Measurements from ENCODE around the gene MIPEP.

DNA sequence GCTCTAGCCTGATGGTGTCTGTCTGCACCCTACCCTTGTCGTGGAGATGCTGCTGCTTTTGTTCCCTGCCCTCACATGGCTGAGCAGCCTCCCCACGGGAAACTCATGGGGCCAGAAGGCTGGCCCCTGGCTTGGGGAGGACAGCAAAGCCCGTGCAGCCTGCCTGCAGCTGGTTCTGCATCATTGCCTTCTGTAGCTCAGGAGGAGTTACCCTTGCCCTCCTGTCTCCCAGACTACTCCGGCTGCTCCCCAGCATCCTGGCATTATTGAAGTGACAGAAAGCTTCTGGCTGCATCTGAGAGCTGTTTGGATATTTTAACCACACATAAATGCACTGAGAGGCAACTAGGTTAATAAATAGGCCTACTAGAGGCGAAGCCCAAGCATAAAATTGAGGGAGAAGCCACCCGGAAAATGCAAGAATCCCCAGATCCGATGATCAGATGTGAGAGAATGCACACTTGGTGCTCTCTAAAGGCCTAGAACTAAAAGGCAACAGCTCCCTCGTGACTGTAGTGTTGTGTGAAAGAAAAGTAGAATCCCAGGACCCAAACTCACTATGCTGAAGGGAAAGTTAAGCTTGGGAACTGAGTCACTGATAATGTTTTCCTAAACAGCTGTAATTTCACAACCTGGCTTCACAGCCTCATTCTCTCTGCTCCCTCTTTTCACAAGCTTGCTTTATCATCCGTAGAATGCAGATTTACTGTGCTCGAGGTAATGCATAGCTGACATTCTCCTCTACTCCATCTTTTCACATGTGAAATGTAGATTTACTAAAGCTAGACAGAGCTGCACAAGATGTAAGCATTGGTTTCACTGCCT is 208.1 kb downstream of the MIPEP start:
- TF ChIP-seq POLR2A (IDR thresholded peaks at IDR 0.05) (no peak), POLR2AphosphoS5 (IDR thresholded peaks at IDR 0.05) (no peak)
- TF ChIP-seq, protein P1, sequence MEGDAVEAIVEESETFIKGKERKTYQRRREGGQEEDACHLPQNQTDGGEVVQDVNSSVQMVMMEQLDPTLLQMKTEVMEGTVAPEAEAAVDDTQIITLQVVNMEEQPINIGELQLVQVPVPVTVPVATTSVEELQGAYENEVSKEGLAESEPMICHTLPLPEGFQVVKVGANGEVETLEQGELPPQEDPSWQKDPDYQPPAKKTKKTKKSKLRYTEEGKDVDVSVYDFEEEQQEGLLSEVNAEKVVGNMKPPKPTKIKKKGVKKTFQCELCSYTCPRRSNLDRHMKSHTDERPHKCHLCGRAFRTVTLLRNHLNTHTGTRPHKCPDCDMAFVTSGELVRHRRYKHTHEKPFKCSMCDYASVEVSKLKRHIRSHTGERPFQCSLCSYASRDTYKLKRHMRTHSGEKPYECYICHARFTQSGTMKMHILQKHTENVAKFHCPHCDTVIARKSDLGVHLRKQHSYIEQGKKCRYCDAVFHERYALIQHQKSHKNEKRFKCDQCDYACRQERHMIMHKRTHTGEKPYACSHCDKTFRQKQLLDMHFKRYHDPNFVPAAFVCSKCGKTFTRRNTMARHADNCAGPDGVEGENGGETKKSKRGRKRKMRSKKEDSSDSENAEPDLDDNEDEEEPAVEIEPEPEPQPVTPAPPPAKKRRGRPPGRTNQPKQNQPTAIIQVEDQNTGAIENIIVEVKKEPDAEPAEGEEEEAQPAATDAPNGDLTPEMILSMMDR (IDR thresholded peaks at IDR 0.05) = no peak

All from prostate gland (tissue), 2 donors.